NB4 (cell line): ENCODE results near the gene SHC1.

ENCODE experiments used
- TF ChIP-seq, protein P1 (sequence below): IDR thresholded peaks from one replicate; pipeline ENCODE4 v1.5.1; 2012; ENCODE audit warnings: low read depth, low read length
- TF ChIP-seq, protein P2 (sequence below): IDR thresholded peaks from 2 replicates; pipeline ENCODE4 v1.6.1; 2011; ENCODE audit warnings: low read depth, low read length

DNA sequence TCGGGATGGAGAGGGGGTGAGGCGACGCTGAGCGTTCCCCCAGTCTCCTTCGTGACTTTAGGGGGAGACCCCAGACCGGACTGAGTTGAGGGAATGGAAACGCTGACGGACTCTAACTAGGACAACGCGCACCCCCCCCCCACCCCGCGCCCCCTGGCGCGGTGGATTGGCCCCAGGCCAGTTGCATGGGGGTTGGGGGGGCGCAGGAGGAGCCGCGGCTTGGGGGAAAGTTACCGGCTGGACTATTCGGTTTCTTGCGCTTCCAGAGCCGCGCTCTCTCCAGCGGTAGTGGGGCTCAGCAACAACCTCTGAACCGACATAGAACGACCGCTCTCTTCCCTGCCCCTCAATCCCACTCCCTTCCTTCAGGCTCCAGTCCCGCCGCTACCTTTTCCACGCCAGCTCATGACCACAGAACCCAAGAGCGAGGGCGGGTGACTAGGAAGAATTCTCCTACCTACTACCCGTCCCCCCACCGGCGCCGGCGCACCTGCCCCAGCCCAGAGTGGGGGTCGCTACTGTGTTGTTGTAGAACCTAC is 32.7 kb upstream of the SHC1 start:
- TF ChIP-seq, protein P1, sequence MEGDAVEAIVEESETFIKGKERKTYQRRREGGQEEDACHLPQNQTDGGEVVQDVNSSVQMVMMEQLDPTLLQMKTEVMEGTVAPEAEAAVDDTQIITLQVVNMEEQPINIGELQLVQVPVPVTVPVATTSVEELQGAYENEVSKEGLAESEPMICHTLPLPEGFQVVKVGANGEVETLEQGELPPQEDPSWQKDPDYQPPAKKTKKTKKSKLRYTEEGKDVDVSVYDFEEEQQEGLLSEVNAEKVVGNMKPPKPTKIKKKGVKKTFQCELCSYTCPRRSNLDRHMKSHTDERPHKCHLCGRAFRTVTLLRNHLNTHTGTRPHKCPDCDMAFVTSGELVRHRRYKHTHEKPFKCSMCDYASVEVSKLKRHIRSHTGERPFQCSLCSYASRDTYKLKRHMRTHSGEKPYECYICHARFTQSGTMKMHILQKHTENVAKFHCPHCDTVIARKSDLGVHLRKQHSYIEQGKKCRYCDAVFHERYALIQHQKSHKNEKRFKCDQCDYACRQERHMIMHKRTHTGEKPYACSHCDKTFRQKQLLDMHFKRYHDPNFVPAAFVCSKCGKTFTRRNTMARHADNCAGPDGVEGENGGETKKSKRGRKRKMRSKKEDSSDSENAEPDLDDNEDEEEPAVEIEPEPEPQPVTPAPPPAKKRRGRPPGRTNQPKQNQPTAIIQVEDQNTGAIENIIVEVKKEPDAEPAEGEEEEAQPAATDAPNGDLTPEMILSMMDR, result no peak
- TF ChIP-seq, protein P2, sequence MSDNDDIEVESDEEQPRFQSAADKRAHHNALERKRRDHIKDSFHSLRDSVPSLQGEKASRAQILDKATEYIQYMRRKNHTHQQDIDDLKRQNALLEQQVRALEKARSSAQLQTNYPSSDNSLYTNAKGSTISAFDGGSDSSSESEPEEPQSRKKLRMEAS, result no peak
